ENCODE results near the gene RNF112.

RNF112 gene

GRCh38 chr17:19387921-19388521 is 23.0 kb upstream of the RNF112 start:
- no peak for DNase-seq (ENCODE audit: low read depth in 2 of 2)

- no peak for DNase-seq (ENCODE audit: low read depth in 2 of 2)
Observed at GRCh38 chr17:19388791-19389785, 21.9 kb upstream of the RNF112 start.

GRCh38 chr17:19390951-19391350 is 20.1 kb upstream of the RNF112 start:
- DNase-seq (ENCODE audit: low read depth in 2 of 2): no peak

GRCh38 chr17:19391432-19391831 is 19.6 kb upstream of the RNF112 start:
- DNase-seq (ENCODE audit: low read depth in 2 of 2): no peak

GRCh38 chr17:19392303-19392702 is 18.7 kb upstream of the RNF112 start:
- DNase-seq (ENCODE audit: low read depth in 2 of 2): no peak

- no peak for DNase-seq (ENCODE audit: low read depth in 2 of 2)
Observed at GRCh38 chr17:19397556-19398041, 13.4 kb upstream of the RNF112 start.

GRCh38 chr17:19398301-19399181 is 12.5 kb upstream of the RNF112 start:
- no peak for DNase-seq (ENCODE audit: low read depth in 2 of 2)

GRCh38 chr17:19399750-19400450 is 11.1 kb upstream of the RNF112 start:
- DNase-seq (ENCODE audit: low read depth in 2 of 2): no peak

GRCh38 chr17:19401321-19402010 is 9.6 kb upstream of the RNF112 start:
- DNase-seq (ENCODE audit: low read depth in 2 of 2): no peak

- no peak for DNase-seq (ENCODE audit: low read depth in 2 of 2)
Observed at GRCh38 chr17:19402171-19402570, 8.9 kb upstream of the RNF112 start.

- DNase-seq (ENCODE audit: low read depth in 2 of 2): no peak
Observed at GRCh38 chr17:19403021-19403420, 8.0 kb upstream of the RNF112 start.

GRCh38 chr17:19404264-19404663 is 6.8 kb upstream of the RNF112 start:
- no peak for DNase-seq (ENCODE audit: low read depth in 2 of 2)

- DNase-seq (ENCODE audit: low read depth in 2 of 2): no peak
Observed at GRCh38 chr17:19405114-19405513, 5.9 kb upstream of the RNF112 start.

- no peak for DNase-seq (ENCODE audit: low read depth in 2 of 2)
Observed at GRCh38 chr17:19407601-19408345, 3.3 kb upstream of the RNF112 start.

GRCh38 chr17:19408346-19408710 is 2.7 kb upstream of the RNF112 start:
- DNase-seq (ENCODE audit: low read depth in 2 of 2): no peak

GRCh38 chr17:19409066-19409465 is 2.0 kb upstream of the RNF112 start:
- no peak for DNase-seq (ENCODE audit: low read depth in 2 of 2)

GRCh38 chr17:19409509-19409908 is 1.5 kb upstream of the RNF112 start:
- DNase-seq (ENCODE audit: low read depth in 2 of 2): no peak

- no peak for DNase-seq (ENCODE audit: low read depth in 2 of 2)
Observed at GRCh38 chr17:19410091-19410490, 941 bp upstream of the RNF112 start.

GRCh38 chr17:19411631-19412030 is 599 bp downstream of the RNF112 start:
- no peak for DNase-seq (ENCODE audit: low read depth in 2 of 2)

- DNase-seq (ENCODE audit: low read depth in 2 of 2): no peak
Observed at GRCh38 chr17:19412510-19412909, 1.5 kb downstream of the RNF112 start.

Measured in stimulated activated CD4-positive, alpha-beta T cell treated with anti-CD3 and anti-CD28 coated beads, Interleukin-1b, Interleukin-23, amount 100 ng/mL, for 1 hour (primary cell).